GM12891 (cell line): ENCODE measurements around the gene CRKL.

ENCODE experiments used
- PAX5 ChIP-seq: IDR thresholded peaks from 2 replicates; pipeline ENCODE4 v1.6.1; 2011; ENCODE audit warnings: low read length, moderate library complexity, mild to moderate bottlenecking; ENCODE audit not compliant: insufficient read depth, severe bottlenecking
- POLR2A ChIP-seq: IDR thresholded peaks from 2 replicates; pipeline ENCODE4 v1.6.1; 2011; ENCODE audit warnings: low read depth, low read length, control low read depth
- POLR2AphosphoS5 ChIP-seq: IDR thresholded peaks from 2 replicates; pipeline ENCODE4 v1.6.1; 2011; ENCODE audit warnings: low read depth, low read length, control low read depth
- POU2F2 ChIP-seq: IDR thresholded peaks from 2 replicates; pipeline ENCODE4 v1.6.1; 2011; ENCODE audit warnings: low read depth, mild to moderate bottlenecking, control low read depth, low read length, moderate library complexity
- SPI1 ChIP-seq: IDR thresholded peaks from 2 replicates; pipeline ENCODE4 v1.6.1; 2011; ENCODE audit warnings: low read depth, low read length, control low read depth

- TF ChIP-seq POLR2A (no peak), POLR2AphosphoS5 (no peak), PAX5 (no peak), SPI1 (no peak), POU2F2 (no peak)
These were observed 61.2 kb downstream of the CRKL start for GRCh38 chr22:20978419-20978818.
